GM12875 (cell line): ENCODE measurements around the gene ACER2.
"Not testable (repeated sequence)": the region's sequence is repeated elsewhere in the genome, so short reads cannot be mapped to it uniquely, and the experiment has no call there.

Source experiments
- H3K4me3 ChIP-seq: one replicate; pipeline ENCODE4 v1.5.1; 2011; ENCODE audit warnings: low read depth, low read length, control low read depth
- TF ChIP-seq, protein P1 (sequence below): IDR thresholded peaks from 2 replicates; pipeline ENCODE4 v1.5.1; 2011; ENCODE audit warnings: low read depth, mild to moderate bottlenecking, control low read depth, inconsistent platforms, low read length, moderate library complexity, borderline replicate concordance; ENCODE audit not compliant: insufficient read depth

ACER2 gene

DNA sequence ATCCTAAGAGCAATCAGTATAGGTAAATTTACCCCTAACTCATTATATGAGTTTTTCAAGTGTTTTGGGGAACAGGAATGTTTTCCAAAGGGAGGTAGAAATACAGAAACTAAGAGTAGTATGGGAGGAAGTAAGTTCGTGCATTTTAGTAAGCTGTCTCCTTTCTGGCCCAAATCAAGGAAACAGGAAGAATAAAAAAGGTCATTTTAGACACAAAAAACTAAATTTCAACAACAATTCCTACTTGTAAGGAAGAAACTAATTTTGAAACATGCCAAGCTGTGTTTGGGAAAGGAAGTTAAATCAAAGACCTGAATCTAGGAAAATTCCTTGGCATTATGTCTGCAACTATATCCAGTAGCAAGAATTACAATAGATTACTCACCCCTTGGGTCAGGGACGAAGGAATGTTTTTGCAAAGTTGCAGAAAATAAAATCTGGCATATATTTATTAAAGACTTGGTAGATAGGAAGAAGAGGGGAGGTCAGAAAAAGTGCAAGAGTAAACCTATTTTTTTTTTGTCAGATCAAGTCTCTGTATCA is 22.2 kb upstream of the ACER2 start:
- no peak overlapping the region for H3K4me3 ChIP-seq
- TF ChIP-seq, protein P1, sequence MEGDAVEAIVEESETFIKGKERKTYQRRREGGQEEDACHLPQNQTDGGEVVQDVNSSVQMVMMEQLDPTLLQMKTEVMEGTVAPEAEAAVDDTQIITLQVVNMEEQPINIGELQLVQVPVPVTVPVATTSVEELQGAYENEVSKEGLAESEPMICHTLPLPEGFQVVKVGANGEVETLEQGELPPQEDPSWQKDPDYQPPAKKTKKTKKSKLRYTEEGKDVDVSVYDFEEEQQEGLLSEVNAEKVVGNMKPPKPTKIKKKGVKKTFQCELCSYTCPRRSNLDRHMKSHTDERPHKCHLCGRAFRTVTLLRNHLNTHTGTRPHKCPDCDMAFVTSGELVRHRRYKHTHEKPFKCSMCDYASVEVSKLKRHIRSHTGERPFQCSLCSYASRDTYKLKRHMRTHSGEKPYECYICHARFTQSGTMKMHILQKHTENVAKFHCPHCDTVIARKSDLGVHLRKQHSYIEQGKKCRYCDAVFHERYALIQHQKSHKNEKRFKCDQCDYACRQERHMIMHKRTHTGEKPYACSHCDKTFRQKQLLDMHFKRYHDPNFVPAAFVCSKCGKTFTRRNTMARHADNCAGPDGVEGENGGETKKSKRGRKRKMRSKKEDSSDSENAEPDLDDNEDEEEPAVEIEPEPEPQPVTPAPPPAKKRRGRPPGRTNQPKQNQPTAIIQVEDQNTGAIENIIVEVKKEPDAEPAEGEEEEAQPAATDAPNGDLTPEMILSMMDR, result no peak

DNA sequence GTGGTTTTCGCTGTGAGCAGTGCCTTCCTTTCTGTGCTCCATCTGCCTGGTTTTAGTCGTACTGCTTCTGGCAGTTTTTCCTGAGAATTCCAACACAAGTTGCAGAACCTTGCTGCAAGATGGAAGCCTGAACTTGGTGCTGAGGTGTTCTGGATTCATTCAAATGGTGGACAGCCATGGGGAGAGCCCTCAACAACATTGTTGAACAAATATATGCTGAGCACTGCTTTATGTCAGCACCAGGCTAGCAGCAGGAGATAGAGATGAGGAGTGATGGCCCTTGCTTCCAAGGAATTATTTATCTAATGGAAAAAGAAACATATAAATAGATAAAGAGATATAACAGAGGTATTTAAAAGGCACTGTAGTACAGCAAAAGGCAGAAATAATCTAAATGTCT is 21.5 kb upstream of the ACER2 start:
- H3K4me3 ChIP-seq, result no peak overlapping the region
- TF ChIP-seq, protein P1, result no peak

DNA sequence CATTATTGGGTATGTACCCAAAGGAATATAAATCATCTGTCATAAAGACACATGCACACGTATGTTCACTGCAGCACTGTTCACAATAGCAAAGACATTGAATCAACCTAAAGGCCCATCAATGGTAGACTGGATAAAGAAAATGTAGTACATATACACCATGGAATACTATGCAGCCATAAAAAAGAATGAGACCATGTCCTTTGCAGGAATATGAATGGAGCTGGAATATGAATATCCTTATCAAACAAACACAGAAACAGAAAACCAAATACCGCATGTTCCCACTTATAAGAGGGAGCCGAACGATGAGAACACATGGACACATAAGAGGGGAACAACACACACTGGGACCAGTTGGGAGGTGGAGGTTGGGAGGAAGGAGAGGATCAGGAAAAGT is 19.3 kb upstream of the ACER2 start:
- not testable (repeated sequence) for H3K4me3 ChIP-seq

DNA sequence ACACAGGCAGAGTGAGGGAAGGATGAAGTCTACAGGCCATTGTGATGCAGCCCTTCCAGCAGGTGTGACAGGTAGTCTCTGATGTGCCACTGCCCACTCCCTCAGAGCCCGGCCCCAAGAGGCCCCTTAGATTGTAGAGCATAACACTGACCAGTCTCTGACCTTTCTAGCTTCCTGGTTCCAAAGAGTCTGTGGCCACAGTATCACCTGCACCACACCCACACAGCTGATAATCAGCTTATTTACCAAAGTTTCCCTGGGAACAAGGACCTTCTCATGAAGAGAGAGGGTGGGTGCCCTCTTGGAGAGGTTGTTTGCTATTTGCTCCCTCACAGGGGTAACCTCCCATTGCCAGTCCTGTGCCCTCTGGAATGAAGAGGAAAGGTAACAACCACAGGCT is 11.0 kb upstream of the ACER2 start:
- TF ChIP-seq, protein P1, result no peak
- H3K4me3 ChIP-seq, result no peak overlapping the region

DNA sequence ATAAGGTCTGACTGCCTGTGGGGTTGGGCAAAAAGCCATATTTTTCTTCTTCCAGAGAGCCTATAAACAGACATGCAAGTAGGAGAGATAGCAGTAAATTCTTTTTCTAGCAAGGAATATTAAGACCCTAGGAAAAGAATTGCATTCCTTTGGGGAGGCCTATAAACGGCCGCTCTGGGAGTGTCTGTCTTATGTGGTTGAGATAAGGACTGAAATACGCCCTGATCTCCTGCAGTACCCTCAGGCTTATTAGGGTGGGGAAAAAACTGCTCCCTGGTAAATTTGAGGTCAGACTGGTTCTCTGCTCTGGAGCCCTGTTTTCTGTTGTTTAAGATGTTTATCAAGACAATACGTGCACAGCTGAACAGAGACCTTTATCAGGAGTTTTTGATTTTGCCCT is 5.6 kb upstream of the ACER2 start:
- not testable (repeated sequence) for H3K4me3 ChIP-seq

DNA sequence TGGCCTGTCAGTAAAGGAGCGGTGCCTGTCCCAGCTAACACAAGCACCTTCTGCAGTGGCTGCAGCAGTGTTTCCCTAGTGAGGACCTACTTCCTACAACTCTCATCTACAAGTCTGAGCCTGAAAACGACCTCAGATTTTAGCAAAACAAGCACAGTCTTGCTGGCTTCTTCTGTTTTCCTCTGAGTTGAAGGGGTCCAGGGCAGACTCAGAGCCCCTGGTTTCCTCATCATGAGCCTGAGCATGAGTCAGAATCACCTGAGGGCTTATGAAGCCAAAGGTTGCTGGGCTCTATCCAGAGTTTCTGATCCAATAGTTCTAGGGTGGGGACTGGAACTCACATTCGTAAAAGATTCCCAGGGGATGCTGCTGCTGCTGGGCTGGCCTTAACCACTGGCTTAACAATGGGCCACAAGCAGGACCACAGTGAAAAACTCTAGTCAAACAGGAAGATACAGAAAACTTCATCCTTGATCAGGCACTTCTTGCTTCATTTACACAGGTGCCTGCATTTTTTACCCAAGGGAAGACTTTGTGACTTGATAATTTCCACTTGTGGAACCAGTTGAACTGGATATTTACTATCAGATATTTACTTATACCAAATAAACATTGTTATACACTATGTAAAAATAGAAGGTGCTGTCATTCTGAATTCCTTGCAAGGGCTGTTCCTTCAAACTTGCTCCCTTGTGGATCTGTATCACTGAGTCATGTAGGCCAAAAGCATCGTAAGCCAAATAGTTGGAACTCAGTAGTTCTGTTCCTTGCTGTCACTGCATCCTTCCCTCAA is 4.3 kb upstream of the ACER2 start:
- TF ChIP-seq, protein P1, result no peak
- H3K4me3 ChIP-seq, result no peak overlapping the region

DNA sequence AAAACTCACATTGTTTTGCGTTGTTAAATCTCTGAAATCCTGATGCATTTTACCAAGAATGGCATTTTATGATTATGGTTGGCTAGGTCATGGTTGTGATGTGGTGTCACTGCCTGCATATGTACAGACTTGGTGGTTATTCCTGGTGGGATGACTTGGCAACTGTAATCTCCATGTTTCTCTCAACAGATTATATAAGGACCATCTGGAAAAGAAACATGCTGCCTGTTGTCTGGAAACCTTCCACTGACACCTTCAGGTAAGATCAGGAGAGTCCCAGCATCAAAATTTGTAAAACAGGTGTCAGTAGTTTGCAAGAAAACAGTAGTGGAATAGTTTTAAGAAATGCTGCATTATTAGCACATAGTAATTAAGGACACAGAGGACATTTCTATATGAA is 3.0 kb upstream of the ACER2 start:
- TF ChIP-seq, protein P1, result no peak

DNA sequence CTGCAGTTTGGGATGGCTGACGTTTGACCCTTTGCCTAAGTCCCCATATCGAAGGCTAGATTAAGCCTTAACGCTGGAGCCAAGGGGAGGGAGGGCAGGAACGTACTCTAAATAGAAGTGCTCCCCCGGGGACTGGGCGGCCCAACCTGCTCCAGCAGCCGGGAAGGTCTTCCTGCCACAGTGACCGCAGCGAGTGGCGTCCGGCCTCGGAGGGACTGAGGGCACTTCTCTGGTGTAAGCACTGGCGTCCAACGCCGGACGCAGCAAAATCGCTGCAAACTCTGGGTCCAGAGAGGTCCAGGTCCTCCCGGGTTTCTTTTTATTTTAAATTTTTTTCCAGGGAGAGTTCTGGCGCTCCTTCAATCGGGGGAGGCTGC is 505 bp upstream of the ACER2 start:
- TF ChIP-seq, protein P1, result no peak
- peak overlapping the region; percentile 79 for H3K4me3 ChIP-seq

More for the DNA sequence above, 3.0 kb upstream of the ACER2 start:
- H3K4me3 ChIP-seq, result no peak overlapping the region
